ENCODE results near the gene MUC5B. TPM values are rescaled to one million over a fixed set of nuclear protein-coding genes. Genes with fewer than 3 reads are reported as not detected.

Gene MUC5B
- total RNA-seq, 4 donors from 2014 or later = 0.22 to 0.61 (median 0.29) TPM; not detected in 1

GRCh38 chr11:1237851-1238250, 15.0 kb downstream of the MUC5B start:
- H3K4me3 ChIP-seq (ENCODE audit: low read depth, poor library complexity, severe bottlenecking) = no peak overlapping the region
- 94 to 96% methylated on average over 7 to 10 of the region's 10 CpGs for WGBS, 2 donors
- DNase-seq (ENCODE audit: low spot score in 2 of 2) = no peak
- intact Hi-C loops (cut with DNase I; ENCODE audit: low total_unique reads) = no loop called here
- TF ChIP-seq CTCF (IDR thresholded peaks at IDR 0.05) = no peak
- no peak for TF ChIP-seq POLR2A (IDR thresholded peaks at IDR 0.05)

- TF ChIP-seq CTCF (IDR thresholded peaks at IDR 0.05) = no peak
- no peak for TF ChIP-seq POLR2A (IDR thresholded peaks at IDR 0.05)
- WGBS, 2 donors = 55 to 64% methylated on average over 15 to 24 of the region's 34 CpGs
- no peak for DNase-seq (ENCODE audit: low spot score in 2 of 2)
- intact Hi-C loops (cut with DNase I; ENCODE audit: low total_unique reads) = no loop called here
- H3K4me3 ChIP-seq (ENCODE audit: low read depth, poor library complexity, severe bottlenecking) = no peak overlapping the region
Observed at GRCh38 chr11:1238767-1239595, 16.1 kb downstream of the MUC5B start.

- intact Hi-C loops (cut with DNase I; ENCODE audit: low total_unique reads) = no loop called here
- DNase-seq (ENCODE audit: low spot score in 2 of 2) = no peak
- TF ChIP-seq CTCF (IDR thresholded peaks at IDR 0.05) (no peak), POLR2A (IDR thresholded peaks at IDR 0.05) (no peak)
- no peak overlapping the region for H3K4me3 ChIP-seq (ENCODE audit: low read depth, poor library complexity, severe bottlenecking)
- 87 to 88% methylated on average over 16 to 23 of the region's 23 CpGs for WGBS, 2 donors
Observed at GRCh38 chr11:1239596-1240205, 16.8 kb downstream of the MUC5B start.

- 90 to 92% methylated on average over 22 to 23 of the region's 25 CpGs for WGBS, 2 donors
- H3K4me3 ChIP-seq (ENCODE audit: low read depth, poor library complexity, severe bottlenecking) = no peak overlapping the region
- intact Hi-C loops (cut with DNase I; ENCODE audit: low total_unique reads) = no loop called here
- TF ChIP-seq POLR2A (IDR thresholded peaks at IDR 0.05) (no peak), CTCF (IDR thresholded peaks at IDR 0.05) (no peak)
- no peak for DNase-seq (ENCODE audit: low spot score in 2 of 2)
Observed at GRCh38 chr11:1240771-1241170, 17.9 kb downstream of the MUC5B start.

- 95 to 97% methylated on average over 14 to 20 of the region's 20 CpGs for WGBS, 2 donors
- no peak for DNase-seq (ENCODE audit: low spot score in 2 of 2)
- intact Hi-C loops (cut with DNase I; ENCODE audit: low total_unique reads) = no loop called here
- TF ChIP-seq CTCF (IDR thresholded peaks at IDR 0.05) (no peak), POLR2A (IDR thresholded peaks at IDR 0.05) (no peak)
- no peak overlapping the region for H3K4me3 ChIP-seq (ENCODE audit: low read depth, poor library complexity, severe bottlenecking)
Observed at GRCh38 chr11:1241706-1242105, 18.8 kb downstream of the MUC5B start.
